Gastrocnemius medialis (tissue), 4 donors: ENCODE results near the gene FADS3. TPM values are rescaled to one million over a fixed set of nuclear protein-coding genes. Genes with fewer than 3 reads are reported as not detected.

Experiments used
- ATAC-seq, 2 donors: fragments of 150-250 bp; one replicate each; pipeline ENCODE4 v1.9.1; 2016
- DNase-seq, 2 donors: peaks; one replicate each; pipeline ENCODE4 v3.0.0-alpha.2; 2019
- H3K27ac ChIP-seq, 4 donors: fragments of 200-600 bp; sonication (generic); 1 replicate in 1 of 4; 2 replicates in 3 of 4; pipeline ENCODE4 v1.5.1; 2016 to 2018; ENCODE audit warnings: mild to moderate bottlenecking in 2 of 4, moderate library complexity in 1 of 4
- H3K27me3 ChIP-seq, 3 donors: fragments of 200-600 bp; sonication (generic) in 2 of 3; 1 replicate in 1 of 3; 2 replicates in 2 of 3; pipeline versions ENCODE4 v1.5.1 to v1.6.0; 2016 to 2019; ENCODE audit warnings: mild to moderate bottlenecking in 1 of 3, moderate library complexity in 1 of 3
- H3K36me3 ChIP-seq, 2 donors: fragments of 200-600 bp; sonication (generic) in 1 of 2; one replicate each; pipeline ENCODE4 v1.5.1; 2017 to 2018
- H3K4me1 ChIP-seq, 2 donors: fragments of 200-600 bp; sonication (generic) in 1 of 2; one replicate each; pipeline ENCODE4 v1.5.1; 2016 to 2017; ENCODE audit warnings: mild to moderate bottlenecking in 2 of 2
- H3K4me3 ChIP-seq, 4 donors: fragments of 200-600 bp; sonication (generic) in 3 of 4; 1 replicate in 1 of 4; 2 replicates in 3 of 4; pipeline ENCODE4 v1.5.1; 2016 to 2019; ENCODE audit warnings: mild to moderate bottlenecking in 2 of 4
- H3K9me3 ChIP-seq, 3 donors: fragments of 200-600 bp; sonication (generic) in 2 of 3; 1 replicate in 1 of 3; 2 replicates in 2 of 3; pipeline ENCODE4 v1.5.1; 2016 to 2019
- CTCF ChIP-seq, 5 experiments: fragments of 450-650 bp in 3 of 5; fragments of 200-600 bp in 2 of 5; sonication (generic) in 2 of 5; IDR thresholded peaks in 4 of 5; conservative IDR thresholded peaks in 1 of 5; 1 replicate in 4 of 5; 2 replicates in 1 of 5; pipeline ENCODE4 v1.5.1; 2016 to 2019; ENCODE audit warnings: antibody characterized with exemption in 5 of 5, mild to moderate bottlenecking in 3 of 5, moderate library complexity in 3 of 5
- POLR2A ChIP-seq, 2 donors: fragments of 450-650 bp; IDR thresholded peaks; one replicate each; pipeline ENCODE4 v1.6.1; 2017; ENCODE audit warnings: antibody characterized with exemption in 2 of 2, mild to moderate bottlenecking in 2 of 2, moderate library complexity in 2 of 2
- in situ Hi-C, 4 donors: fragments of 200-750 bp; cut with MboI; loops; one replicate each; pipeline versions ENCODE4 v1.15.0 to v1.8.0; 2017; ENCODE audit warnings: low sequenced_read_pairs in 4 of 4
- intact Hi-C: fragments of 100-400 bp; cut with DNase I; formaldehyde crosslinking; loops from one replicate; pipeline ENCODE4 v1.15.1; 2023; ENCODE audit warnings: low total_unique reads
- total RNA-seq, 4 donors: library from RNA; depleted of rRNA; stranded (reverse); fragments of >200 nt; gene quantifications; one replicate each; pipeline versions ENCODE4 v1.1.0 to v1.2.3, GENCODE V29; 2016

FADS3 gene
- total RNA-seq, 4 donors from 2014 or later: 40.7 to 196 (median 89.0) TPM

- in situ Hi-C loops: no loop called here
- intact Hi-C loops: no loop called here
- DNase-seq (no peak), ATAC-seq (no peak)
- Histone ChIP-seq H3K4me3 (no peak overlapping the region), H3K27ac (no peak overlapping the region), H3K4me1 (no peaks in the 10 kb centered on the region), H3K9me3 (no peaks in the 10 kb centered on the region), H3K36me3 (no peaks in the 10 kb centered on the region), H3K27me3 (no peaks in the 10 kb centered on the region)
- TF ChIP-seq POLR2A (IDR thresholded peaks at IDR 0.05) (no peak), CTCF (IDR thresholded peaks at IDR 0.05 in 4 of 5, conservative IDR thresholded peaks at IDR 0.05 in 1 of 5) (no peak)
These were observed 10.1 kb upstream of the FADS3 start for GRCh38 chr11:61901397-61901796.

- in situ Hi-C loops (no loop called here), intact Hi-C loops (no loop called here)
- H3K4me1 ChIP-seq: no peaks in the 10 kb centered on the region
- H3K27ac ChIP-seq: no peak overlapping the region
- no peaks in the 10 kb centered on the region for H3K36me3 ChIP-seq
- ATAC-seq (no peak), DNase-seq (no peak)
- no peak for TF ChIP-seq CTCF (IDR thresholded peaks at IDR 0.05 in 4 of 5, conservative IDR thresholded peaks at IDR 0.05 in 1 of 5)
- TF ChIP-seq POLR2A (IDR thresholded peaks at IDR 0.05): no peak
- H3K9me3 ChIP-seq: no peaks in the 10 kb centered on the region
- no peaks in the 10 kb centered on the region for H3K27me3 ChIP-seq
- no peak overlapping the region for H3K4me3 ChIP-seq
These were observed 8.9 kb upstream of the FADS3 start for GRCh38 chr11:61900251-61900650.

- Histone ChIP-seq H3K36me3 (no peaks in the 10 kb centered on the region), H3K4me1 (no peaks in the 10 kb centered on the region), H3K27ac (peak overlapping the region in 3 of 4 donors; percentile 1 to 30 (median 29)), H3K4me3 (no peak overlapping the region), H3K27me3 (no peaks in the 10 kb centered on the region), H3K9me3 (no peaks in the 10 kb centered on the region)
- in situ Hi-C loops: loop anchor here (5.0 to 10.0 kb wide), 6 partner anchors 46 to 186 kb away; partner anchors contain the start of genes FEN1 (in 1 of the 4) and TMEM258 (in 1 of the 4)
- DNase-seq (peak; percentile 57 to 74), ATAC-seq (peak; percentile 80 to 88)
- TF ChIP-seq CTCF (IDR thresholded peaks at IDR 0.05 in 4 of 5, conservative IDR thresholded peaks at IDR 0.05 in 1 of 5) (peak; percentile 98 to 100 (median 99)), POLR2A (IDR thresholded peaks at IDR 0.05) (no peak)
- intact Hi-C loops: loop anchor here (1.0 to 2.0 kb wide), 4 partner anchors 28 to 183 kb away; no protein-coding TSS in a partner anchor
These were observed 7.9 kb upstream of the FADS3 start for GRCh38 chr11:61899146-61899841.

GRCh38 chr11:61898247-61898582, 6.9 kb upstream of the FADS3 start:
- H3K4me3 ChIP-seq: no peak overlapping the region
- no peak for TF ChIP-seq CTCF (IDR thresholded peaks at IDR 0.05 in 4 of 5, conservative IDR thresholded peaks at IDR 0.05 in 1 of 5)
- TF ChIP-seq POLR2A (IDR thresholded peaks at IDR 0.05): no peak
- no peaks in the 10 kb centered on the region for H3K36me3 ChIP-seq
- in situ Hi-C loops (loop anchor here (5.0 to 10.0 kb wide), 6 partner anchors 47 to 187 kb away; partner anchors contain the start of genes FEN1 (in 1 of the 4) and TMEM258 (in 1 of the 4)), intact Hi-C loops (loop anchor here (2.0 kb wide), 1 partner anchor 57 kb away; no protein-coding TSS in a partner anchor)
- no peaks in the 10 kb centered on the region for H3K4me1 ChIP-seq
- DNase-seq: no peak
- H3K27ac ChIP-seq: peak overlapping the region in 3 of 4 donors; percentile 21 to 47 (median 29)
- no peaks in the 10 kb centered on the region for H3K27me3 ChIP-seq
- H3K9me3 ChIP-seq: no peaks in the 10 kb centered on the region
- no peak for ATAC-seq
